Measurements from ENCODE around the gene PRKAB2. TPM values are rescaled to one million over a fixed set of nuclear protein-coding genes. Genes with fewer than 3 reads are reported as not detected.

PRKAB2 gene, protein sequence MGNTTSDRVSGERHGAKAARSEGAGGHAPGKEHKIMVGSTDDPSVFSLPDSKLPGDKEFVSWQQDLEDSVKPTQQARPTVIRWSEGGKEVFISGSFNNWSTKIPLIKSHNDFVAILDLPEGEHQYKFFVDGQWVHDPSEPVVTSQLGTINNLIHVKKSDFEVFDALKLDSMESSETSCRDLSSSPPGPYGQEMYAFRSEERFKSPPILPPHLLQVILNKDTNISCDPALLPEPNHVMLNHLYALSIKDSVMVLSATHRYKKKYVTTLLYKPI
- 26.7 TPM for total RNA-seq (ENCODE audit: unreplicated experiment)
- long read RNA-seq, full-length matches to known transcripts = 4 of 9 reads
- long read RNA-seq, partial matches to known transcripts = 2 of 9 reads
- long read RNA-seq, other reads (novel, unspliced or antisense) = 3 of 9 reads

DNA sequence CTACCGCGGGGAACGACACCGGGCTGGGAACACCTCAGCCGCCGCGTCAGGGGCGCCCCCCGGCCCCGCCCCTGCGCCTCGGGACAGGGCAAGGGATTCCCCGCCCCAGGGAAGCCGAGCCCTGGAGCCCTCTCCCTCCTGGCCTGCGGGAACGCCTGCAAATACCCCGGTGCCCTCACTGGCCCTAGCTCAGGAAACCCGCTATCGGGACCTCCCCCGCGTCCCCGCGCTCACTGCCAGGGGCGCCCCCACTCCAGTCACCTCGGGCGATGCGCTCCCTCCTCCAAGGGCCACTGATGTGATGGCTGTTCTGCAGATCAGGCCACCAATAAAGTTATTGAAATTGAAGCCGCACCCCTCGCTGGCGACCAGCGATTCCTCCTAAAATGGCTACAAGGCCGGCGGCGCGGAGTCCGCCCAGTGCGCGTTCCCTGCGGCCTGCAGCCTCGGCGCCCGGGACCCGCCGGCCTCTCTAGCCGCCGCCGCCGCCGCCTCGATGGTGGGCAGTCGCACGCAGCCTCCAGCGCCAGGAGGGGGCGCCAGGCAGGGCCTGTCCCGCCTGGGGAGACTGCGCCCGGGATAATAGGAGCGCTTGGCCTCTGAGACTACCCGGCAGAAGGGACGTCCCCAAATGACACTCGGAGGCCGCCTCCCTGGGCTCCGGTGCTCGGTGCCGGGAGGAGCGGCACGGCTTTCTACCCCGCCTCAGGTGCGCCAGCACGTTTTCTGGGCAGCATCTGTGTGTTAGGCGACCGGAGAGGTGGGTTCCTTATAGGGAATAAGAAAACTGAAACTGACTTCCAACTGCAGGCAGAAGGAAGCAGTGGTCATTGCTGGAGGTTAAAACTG lies at the start of gene PRKAB2:
Gene PRKAB2 (minus strand): TSS at position 303 of the 849 bp plus-strand sequence. CDS start 326 bp downstream, outside the sequence.
- H3K36me3 Mint-ChIP-seq (ENCODE audit: unreplicated experiment) = peaks cover 4% of the 10 kb centered on the region
- peaks cover 5% of the 10 kb centered on the region for H3K27me3 Mint-ChIP-seq (ENCODE audit: unreplicated experiment)
- peaks cover 15% of the 10 kb centered on the region for H3K9me3 Mint-ChIP-seq (ENCODE audit: unreplicated experiment)
- TF ChIP-seq, protein P1, sequence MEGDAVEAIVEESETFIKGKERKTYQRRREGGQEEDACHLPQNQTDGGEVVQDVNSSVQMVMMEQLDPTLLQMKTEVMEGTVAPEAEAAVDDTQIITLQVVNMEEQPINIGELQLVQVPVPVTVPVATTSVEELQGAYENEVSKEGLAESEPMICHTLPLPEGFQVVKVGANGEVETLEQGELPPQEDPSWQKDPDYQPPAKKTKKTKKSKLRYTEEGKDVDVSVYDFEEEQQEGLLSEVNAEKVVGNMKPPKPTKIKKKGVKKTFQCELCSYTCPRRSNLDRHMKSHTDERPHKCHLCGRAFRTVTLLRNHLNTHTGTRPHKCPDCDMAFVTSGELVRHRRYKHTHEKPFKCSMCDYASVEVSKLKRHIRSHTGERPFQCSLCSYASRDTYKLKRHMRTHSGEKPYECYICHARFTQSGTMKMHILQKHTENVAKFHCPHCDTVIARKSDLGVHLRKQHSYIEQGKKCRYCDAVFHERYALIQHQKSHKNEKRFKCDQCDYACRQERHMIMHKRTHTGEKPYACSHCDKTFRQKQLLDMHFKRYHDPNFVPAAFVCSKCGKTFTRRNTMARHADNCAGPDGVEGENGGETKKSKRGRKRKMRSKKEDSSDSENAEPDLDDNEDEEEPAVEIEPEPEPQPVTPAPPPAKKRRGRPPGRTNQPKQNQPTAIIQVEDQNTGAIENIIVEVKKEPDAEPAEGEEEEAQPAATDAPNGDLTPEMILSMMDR (IDR thresholded peaks at IDR 0.05; ENCODE audit: partially characterized antibody, unreplicated experiment) = peak; percentile 85
- peak; percentile 98 for DNase-seq
- H3K27ac Mint-ChIP-seq (ENCODE audit: unreplicated experiment) = peak within 1 kb of the TSS; percentile 99
- peaks cover 12% of the 10 kb centered on the region for H3K4me1 Mint-ChIP-seq (ENCODE audit: low read depth, unreplicated experiment)
- H3K4me3 Mint-ChIP-seq (ENCODE audit: unreplicated experiment) = peak within 1 kb of the TSS; percentile 97

DNA sequence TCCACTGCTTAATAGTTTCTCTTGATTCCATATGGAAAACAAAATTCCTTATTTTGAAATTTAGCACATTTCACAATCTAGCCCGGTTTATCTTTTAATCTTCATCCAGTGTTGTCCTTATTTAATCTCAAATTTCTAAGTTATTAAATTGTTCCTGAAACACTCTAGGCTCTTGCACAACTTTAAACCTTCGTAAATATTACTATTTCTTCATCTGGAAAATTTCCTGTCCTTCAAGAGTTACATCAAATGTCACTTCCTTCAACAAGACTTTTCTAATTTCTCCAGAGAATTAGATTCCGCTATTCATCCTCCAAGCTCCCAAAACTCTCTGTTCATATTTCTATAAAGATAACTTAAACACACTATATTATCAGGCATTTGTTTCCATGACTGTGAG lies 46.3 kb upstream of the PRKAB2 start:
- Mint-ChIP-seq H3K4me3 (ENCODE audit: unreplicated experiment) (no peak overlapping the region), H3K4me1 (ENCODE audit: low read depth, unreplicated experiment) (no peaks in the 10 kb centered on the region), H3K9me3 (ENCODE audit: unreplicated experiment) (peaks cover 1% of the 10 kb centered on the region), H3K27me3 (ENCODE audit: unreplicated experiment) (no peaks in the 10 kb centered on the region), H3K27ac (ENCODE audit: unreplicated experiment) (no peak overlapping the region), H3K36me3 (ENCODE audit: unreplicated experiment) (no peaks in the 10 kb centered on the region)
- TF ChIP-seq, protein P1 (IDR thresholded peaks at IDR 0.05; ENCODE audit: partially characterized antibody, unreplicated experiment) = no peak
- no peak for DNase-seq

DNA sequence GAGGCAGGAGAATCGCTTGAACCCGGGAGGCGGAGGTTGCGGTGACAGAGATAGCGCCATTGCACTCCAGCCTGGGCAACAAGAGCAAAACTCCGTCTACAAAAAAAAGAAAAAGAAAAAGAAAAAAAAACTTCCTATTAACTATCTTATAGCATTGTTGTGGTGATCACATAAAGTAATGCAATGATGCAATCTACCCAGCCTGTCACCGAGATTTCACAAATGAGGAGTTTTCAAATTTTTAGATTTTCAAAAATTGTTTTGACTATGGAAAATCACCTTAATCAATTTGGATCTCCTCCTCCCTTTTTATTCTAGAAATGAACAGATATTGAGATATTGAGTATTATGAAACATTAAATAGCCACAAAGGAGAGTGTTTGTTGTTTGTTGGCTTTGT lies 44.9 kb upstream of the PRKAB2 start:
- no peaks in the 10 kb centered on the region for H3K4me1 Mint-ChIP-seq (ENCODE audit: low read depth, unreplicated experiment)
- TF ChIP-seq, protein P1 (IDR thresholded peaks at IDR 0.05; ENCODE audit: partially characterized antibody, unreplicated experiment) = no peak
- H3K9me3 Mint-ChIP-seq (ENCODE audit: unreplicated experiment) = peaks cover 1% of the 10 kb centered on the region
- H3K4me3 Mint-ChIP-seq (ENCODE audit: unreplicated experiment) = no peak overlapping the region
- H3K36me3 Mint-ChIP-seq (ENCODE audit: unreplicated experiment) = no peaks in the 10 kb centered on the region
- H3K27ac Mint-ChIP-seq (ENCODE audit: unreplicated experiment) = no peak overlapping the region
- no peak for DNase-seq
- H3K27me3 Mint-ChIP-seq (ENCODE audit: unreplicated experiment) = no peaks in the 10 kb centered on the region

DNA sequence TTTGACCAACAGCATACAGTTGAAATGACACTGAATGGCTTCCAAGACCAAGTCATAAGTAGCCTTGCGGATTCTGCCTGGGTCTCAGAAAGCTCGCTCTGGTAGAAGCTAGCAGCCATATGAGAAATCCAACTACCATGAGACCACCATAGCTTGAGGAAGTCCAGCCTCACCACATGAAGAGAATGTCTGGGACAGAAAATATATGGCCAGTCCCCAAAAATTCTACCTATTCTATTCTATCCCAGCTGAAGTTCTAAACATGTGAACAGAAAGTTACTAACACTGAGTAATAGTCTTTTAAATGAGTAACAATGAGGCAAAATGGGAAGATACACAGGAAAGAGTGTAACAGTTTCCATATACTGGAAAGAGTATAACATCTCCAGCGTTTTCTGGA lies 43.9 kb upstream of the PRKAB2 start:
- Mint-ChIP-seq H3K4me1 (ENCODE audit: low read depth, unreplicated experiment) (no peaks in the 10 kb centered on the region), H3K4me3 (ENCODE audit: unreplicated experiment) (no peak overlapping the region), H3K36me3 (ENCODE audit: unreplicated experiment) (no peaks in the 10 kb centered on the region), H3K9me3 (ENCODE audit: unreplicated experiment) (peaks cover 1% of the 10 kb centered on the region), H3K27ac (ENCODE audit: unreplicated experiment) (no peak overlapping the region), H3K27me3 (ENCODE audit: unreplicated experiment) (no peaks in the 10 kb centered on the region)
- TF ChIP-seq, protein P1 (IDR thresholded peaks at IDR 0.05; ENCODE audit: partially characterized antibody, unreplicated experiment) = no peak
- DNase-seq = no peak
